T-cell (primary cell): ENCODE measurements around the gene NELFA. TPM values are rescaled to one million over a fixed set of nuclear protein-coding genes. Genes with fewer than 3 reads are reported as not detected.

Source experiments
- ATAC-seq, 4 experiments: fragments of 200-7000 bp in 3 of 4; fragments of 150-1000 bp in 1 of 4; cut with Tn5 transposase; replicated peaks in 1 of 4; 1 replicate in 3 of 4; 2 replicates in 1 of 4; pipeline ENCODE4 v1.10.0; 2021; ENCODE audit warnings: moderate library complexity in 3 of 4, mild to moderate bottlenecking in 2 of 4, moderate number of reproducible peaks in 1 of 4
- CTCF ChIA-PET, 2 donors: fragments of 300-600 bp; sonication (Branson Sonifier 250); formaldehyde crosslinking; loops; one replicate each; lab custom pipeline; 2022; ENCODE audit warnings: antibody characterized with exemption in 2 of 2; lab: Charles Lee
- POLR2A ChIA-PET, 2 donors: fragments of 300-600 bp; sonication (Branson Sonifier 250); formaldehyde crosslinking; loops; one replicate each; lab custom pipeline; 2022; ENCODE audit warnings: antibody characterized with exemption in 2 of 2; lab: Charles Lee
- DNase-seq, 35 experiments: peaks; one replicate each; pipeline versions ENCODE4 v3.0.0 to v3.0.0-alpha.2; 2013 to 2023
- H3K27ac ChIP-seq: one replicate; pipeline ENCODE4 v1.5.1; 2013; ENCODE audit warnings: low read length
- H3K27me3 ChIP-seq, 2 experiments: replicated peaks in 1 of 2; 1 replicate in 1 of 2; 2 replicates in 1 of 2; pipeline versions ENCODE4 v1.6.1 to v1.7.0; 2013; ENCODE audit warnings: low read length in 1 of 2, mixed read lengths in 1 of 2; ENCODE audit not compliant: control insufficient read depth in 2 of 2, insufficient read depth in 2 of 2; ENCODE audit errors: extremely low read depth in 1 of 2
- H3K36me3 ChIP-seq, 2 donors: 1 replicate in 1 of 2; 2 replicates in 1 of 2; pipeline versions ENCODE4 v1.6.1 to v1.7.0; 2013; ENCODE audit warnings: low read length in 1 of 2; ENCODE audit not compliant: control insufficient read depth in 2 of 2, insufficient read depth in 1 of 2; ENCODE audit errors: extremely low read depth in 1 of 2
- H3K4me1 ChIP-seq, 2 experiments: 1 replicate in 1 of 2; 2 replicates in 1 of 2; pipeline versions ENCODE4 v1.6.1 to v1.7.0; 2013; ENCODE audit warnings: low read length in 2 of 2, mixed read lengths in 1 of 2; ENCODE audit not compliant: insufficient read depth in 2 of 2, control insufficient read depth in 1 of 2; ENCODE audit errors: extremely low read depth in 1 of 2
- H3K4me3 ChIP-seq, 2 donors: 1 replicate in 1 of 2; 2 replicates in 1 of 2; pipeline versions ENCODE4 v1.5.1 to v1.7.0; 2013; ENCODE audit warnings: mild to moderate bottlenecking in 2 of 2, low read length in 1 of 2, moderate library complexity in 1 of 2; ENCODE audit not compliant: control insufficient read depth in 1 of 2; ENCODE audit errors: extremely low read depth in 1 of 2
- H3K9me3 ChIP-seq: 2 replicates; pipeline ENCODE4 v1.7.0; 2013
- H3K27ac Mint-ChIP-seq, 2 donors: one replicate each; pipeline ENCODE4 v1.8.0; 2020 to 2021; ENCODE audit warnings: mild to moderate bottlenecking in 2 of 2, mixed read lengths in 2 of 2
- H3K27me3 Mint-ChIP-seq, 2 donors: one replicate each; pipeline ENCODE4 v1.8.0; 2021 to 2022; ENCODE audit warnings: mixed read lengths in 2 of 2
- H3K36me3 Mint-ChIP-seq: one replicate; pipeline ENCODE4 v1.8.0; 2021; ENCODE audit warnings: mixed read lengths
- H3K4me1 Mint-ChIP-seq, 3 donors: one replicate each; pipeline ENCODE4 v1.8.0; 2020 to 2022; ENCODE audit warnings: mixed read lengths in 3 of 3, mild to moderate bottlenecking in 1 of 3
- H3K4me3 Mint-ChIP-seq, 3 donors: one replicate each; pipeline ENCODE4 v1.8.0; 2020 to 2022; ENCODE audit warnings: mild to moderate bottlenecking in 3 of 3, mixed read lengths in 3 of 3, moderate library complexity in 3 of 3
- H3K9me3 Mint-ChIP-seq, 3 donors: one replicate each; pipeline ENCODE4 v1.8.0; 2020 to 2022; ENCODE audit warnings: mixed read lengths in 3 of 3
- WGBS: methylation state at CpG from one replicate; pipeline ENCODE4 v1.1.5; 2013; ENCODE audit warnings: missing lambda C conversion rate; ENCODE audit not compliant: insufficient coverage; 5-methylcytosine and 5-hydroxymethylcytosine counted together
- total RNA-seq, 35 experiments: library from RNA in 6 of 35; stranded (reverse) in 6 of 35; fragments of 120-200 nt in 1 of 35; gene quantifications; one replicate each; pipeline versions ENCODE4 v1.2.1 to v1.2.4 and lab custom pipeline; 2013 to 2026

Gene NELFA
- total RNA-seq, 5 donors from 2014 or later (not counting 1 experiment from before 2014, with no cell fraction given) = 40.7 to 55.1 (median 46.2) TPM

DNA sequence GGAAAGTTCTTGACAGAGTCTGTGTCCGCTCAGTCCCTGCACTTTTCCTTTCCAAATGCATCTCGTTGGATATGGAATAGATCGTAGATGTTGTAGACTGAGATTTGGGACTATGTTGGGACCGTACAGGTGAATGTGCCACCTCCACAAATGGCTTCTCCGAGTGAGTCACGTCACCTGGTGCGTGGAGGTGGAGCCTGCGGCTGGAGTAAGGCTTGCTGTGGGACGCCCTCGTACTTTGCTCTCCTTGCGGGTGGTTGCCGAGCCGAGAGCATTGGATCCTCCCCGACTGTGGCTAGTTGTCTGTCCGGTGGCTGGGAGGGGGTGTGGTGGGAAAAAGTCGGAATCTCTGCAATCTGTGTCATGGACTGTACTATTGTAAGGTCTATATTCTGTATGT lies 60.5 kb downstream of the NELFA start:
- Mint-ChIP-seq H3K36me3 (peaks cover 18% of the 10 kb centered on the region), H3K4me3 (no peak overlapping the region), H3K9me3 (no peaks in the 10 kb centered on the region), H3K4me1 (peaks cover 0 to 3% (median 0%) of the 10 kb centered on the region in 3 donors), H3K27ac (no peak overlapping the region), H3K27me3 (no peaks in the 10 kb centered on the region)
- Histone ChIP-seq H3K27ac (no peak overlapping the region), H3K9me3 (no peaks in the 10 kb centered on the region), H3K27me3 (no peaks in the 10 kb centered on the region), H3K4me1 (no peaks in the 10 kb centered on the region), H3K4me3 (no peak overlapping the region), H3K36me3 (peaks cover 22 to 32% of the 10 kb centered on the region in 2 donors)
- ChIA-PET CTCF (no interaction called here), POLR2A (no interaction called here)
- no peak for ATAC-seq
- no peak for DNase-seq
- WGBS = 93% methylated on average over 9 of the region's 16 CpGs

DNA sequence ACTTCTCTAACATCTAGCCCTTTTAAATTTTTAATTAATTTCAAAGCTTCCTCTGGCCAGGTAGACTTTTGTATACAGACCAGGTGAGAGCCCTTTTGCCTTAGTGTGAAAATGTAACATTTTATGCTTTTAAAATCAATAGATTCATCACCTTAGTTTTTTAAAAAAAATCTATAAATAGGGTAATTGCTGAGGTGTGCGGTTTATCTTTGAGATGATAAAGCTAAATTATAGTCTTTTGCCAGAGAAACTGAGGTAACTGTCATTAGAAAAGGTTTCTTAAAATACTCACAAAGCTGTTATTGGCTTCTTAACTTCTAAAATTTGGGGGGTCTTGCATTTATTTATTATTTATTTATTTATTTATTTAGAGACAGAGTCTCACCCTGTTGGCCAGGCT lies 62.9 kb downstream of the NELFA start:
- CTCF ChIA-PET = no interaction called here

DNA sequence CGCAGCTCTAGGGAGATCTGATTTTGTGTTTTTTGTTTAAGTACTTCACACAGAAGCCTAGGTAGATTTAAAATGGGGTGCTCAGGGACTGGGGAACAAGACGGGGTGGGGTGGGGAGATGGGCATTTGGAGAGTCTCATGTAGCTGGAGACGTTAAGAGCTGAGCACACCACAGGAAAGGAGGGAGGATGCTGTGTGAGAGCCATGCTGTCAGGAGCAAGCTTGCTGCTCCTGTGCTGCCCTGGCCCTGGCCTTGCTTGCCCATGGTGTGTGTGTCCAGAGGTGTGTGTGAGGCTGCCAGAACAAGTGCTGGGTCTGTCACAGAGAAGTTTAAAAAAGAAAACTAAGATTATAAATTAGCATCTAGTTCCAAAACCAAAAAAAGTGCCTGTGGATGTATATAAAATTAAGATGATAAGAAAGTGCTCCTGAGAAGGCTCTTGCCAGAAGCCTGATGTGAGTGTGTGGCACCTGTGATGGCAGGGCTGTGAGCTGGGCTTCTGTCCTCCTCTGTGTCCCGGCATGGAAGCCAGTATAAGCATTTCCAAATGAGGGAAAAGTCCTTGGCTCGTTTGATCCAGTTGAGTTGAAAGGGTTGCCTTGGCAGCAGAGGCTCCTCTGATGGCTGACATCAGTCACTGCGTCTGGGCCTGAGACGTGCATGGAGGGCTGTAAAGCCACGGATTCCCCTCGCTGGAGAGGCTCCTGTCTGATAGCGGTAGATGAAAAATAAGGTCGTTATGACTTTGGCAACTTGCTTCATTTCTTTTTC lies 63.5 kb downstream of the NELFA start:
- Mint-ChIP-seq H3K9me3 (no peaks in the 10 kb centered on the region), H3K4me1 (peaks cover 0 to 3% (median 0%) of the 10 kb centered on the region in 3 donors), H3K27ac (no peak overlapping the region), H3K27me3 (no peaks in the 10 kb centered on the region), H3K36me3 (peaks cover 20% of the 10 kb centered on the region), H3K4me3 (no peak overlapping the region)
- ChIA-PET CTCF (no interaction called here), POLR2A (no interaction called here)
- DNase-seq (no peak), ATAC-seq (no peak)
- Histone ChIP-seq H3K4me3 (no peak overlapping the region), H3K9me3 (no peaks in the 10 kb centered on the region), H3K4me1 (no peaks in the 10 kb centered on the region), H3K27me3 (no peaks in the 10 kb centered on the region), H3K36me3 (peaks cover 19 to 24% of the 10 kb centered on the region in 2 donors), H3K27ac (no peak overlapping the region)
- WGBS = 84% methylated on average over 8 of the region's 11 CpGs

More for the DNA sequence above, 62.9 kb downstream of the NELFA start:
- H3K9me3 ChIP-seq = no peaks in the 10 kb centered on the region
- no peak overlapping the region for H3K27ac ChIP-seq
- Mint-ChIP-seq H3K4me1 (peaks cover 0 to 3% (median 0%) of the 10 kb centered on the region in 3 donors), H3K9me3 (no peaks in the 10 kb centered on the region), H3K36me3 (peaks cover 21% of the 10 kb centered on the region), H3K4me3 (no peak overlapping the region), H3K27ac (no peak overlapping the region), H3K27me3 (no peaks in the 10 kb centered on the region)
- DNase-seq = no peak
- no peaks in the 10 kb centered on the region for H3K27me3 ChIP-seq
- no peaks in the 10 kb centered on the region for H3K4me1 ChIP-seq
- no peak overlapping the region for H3K4me3 ChIP-seq
- POLR2A ChIA-PET = no interaction called here
- peaks cover 19 to 29% of the 10 kb centered on the region in 2 donors for H3K36me3 ChIP-seq
- ATAC-seq = no peak
- no CpG with 5 or more reads among the region's 1 CpG for WGBS

DNA sequence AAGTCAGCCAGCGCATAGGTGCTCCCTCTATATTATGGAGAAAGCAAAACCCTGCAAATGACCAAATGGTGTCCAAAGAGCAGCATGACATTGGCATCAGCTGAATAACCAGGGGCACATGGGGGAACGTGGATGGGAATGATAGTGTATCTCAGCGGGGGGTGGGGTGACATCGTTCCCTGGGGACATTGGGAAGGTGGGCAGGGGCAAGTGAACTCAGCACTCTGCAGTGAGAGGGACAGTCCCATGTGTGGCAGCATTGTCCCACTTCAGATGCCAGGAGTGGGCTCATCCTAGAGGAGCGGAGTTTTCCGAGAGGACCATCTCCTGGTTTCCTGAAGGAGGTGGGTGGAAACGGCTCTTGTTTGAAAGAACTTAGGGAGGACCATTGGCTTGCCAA lies 64.8 kb downstream of the NELFA start:
- Mint-ChIP-seq H3K27me3 (no peaks in the 10 kb centered on the region), H3K27ac (no peak overlapping the region), H3K4me3 (no peak overlapping the region), H3K36me3 (peaks cover 30% of the 10 kb centered on the region), H3K4me1 (no peaks in the 10 kb centered on the region), H3K9me3 (no peaks in the 10 kb centered on the region)
- ATAC-seq (no peak), DNase-seq (no peak)
- no peaks in the 10 kb centered on the region for H3K4me1 ChIP-seq
- H3K27ac ChIP-seq = no peak overlapping the region
- ChIA-PET CTCF (no interaction called here), POLR2A (no interaction called here)
- no peaks in the 10 kb centered on the region for H3K9me3 ChIP-seq
- no peaks in the 10 kb centered on the region for H3K27me3 ChIP-seq
- no peak overlapping the region for H3K4me3 ChIP-seq
- WGBS = 97% methylated on average over 4 of the region's 7 CpGs
- peaks cover 19 to 30% of the 10 kb centered on the region in 2 donors for H3K36me3 ChIP-seq

DNA sequence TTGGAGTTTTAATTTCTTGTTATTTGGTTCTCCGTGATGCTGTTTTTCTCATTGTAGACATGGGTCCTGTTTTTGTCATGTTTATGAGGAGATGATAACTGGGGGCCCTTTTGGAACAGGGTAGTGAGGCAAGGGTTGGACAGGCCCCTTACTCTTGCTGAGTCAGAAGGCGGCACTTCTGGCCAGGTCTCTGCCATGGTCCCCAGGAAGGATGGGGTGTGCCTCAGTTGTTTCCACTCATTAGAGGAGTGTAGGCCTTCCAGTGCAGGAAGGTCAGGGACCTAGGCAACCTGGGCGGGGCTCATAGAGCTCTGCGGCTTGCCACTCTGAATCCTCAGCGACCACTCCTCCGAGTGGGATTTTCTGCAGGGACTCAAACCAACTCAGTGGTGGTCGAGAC lies 68.2 kb downstream of the NELFA start:
- H3K27ac ChIP-seq = no peak overlapping the region
- no peaks in the 10 kb centered on the region for H3K9me3 Mint-ChIP-seq
- 98% methylated on average over 7 of the region's 7 CpGs for WGBS
- no peak overlapping the region for H3K27ac Mint-ChIP-seq
- no peaks in the 10 kb centered on the region for H3K4me1 Mint-ChIP-seq
- H3K4me1 ChIP-seq = no peaks in the 10 kb centered on the region
- H3K4me3 Mint-ChIP-seq = no peak overlapping the region
- H3K4me3 ChIP-seq = no peak overlapping the region
- H3K36me3 Mint-ChIP-seq = peaks cover 32% of the 10 kb centered on the region
- H3K27me3 ChIP-seq = no peaks in the 10 kb centered on the region
- H3K9me3 ChIP-seq = no peaks in the 10 kb centered on the region
- no peaks in the 10 kb centered on the region for H3K27me3 Mint-ChIP-seq
- ChIA-PET POLR2A (no interaction called here), CTCF (no interaction called here)
- no peak for ATAC-seq
- H3K36me3 ChIP-seq = peaks cover 16 to 34% of the 10 kb centered on the region in 2 donors
- DNase-seq = no peak

DNA sequence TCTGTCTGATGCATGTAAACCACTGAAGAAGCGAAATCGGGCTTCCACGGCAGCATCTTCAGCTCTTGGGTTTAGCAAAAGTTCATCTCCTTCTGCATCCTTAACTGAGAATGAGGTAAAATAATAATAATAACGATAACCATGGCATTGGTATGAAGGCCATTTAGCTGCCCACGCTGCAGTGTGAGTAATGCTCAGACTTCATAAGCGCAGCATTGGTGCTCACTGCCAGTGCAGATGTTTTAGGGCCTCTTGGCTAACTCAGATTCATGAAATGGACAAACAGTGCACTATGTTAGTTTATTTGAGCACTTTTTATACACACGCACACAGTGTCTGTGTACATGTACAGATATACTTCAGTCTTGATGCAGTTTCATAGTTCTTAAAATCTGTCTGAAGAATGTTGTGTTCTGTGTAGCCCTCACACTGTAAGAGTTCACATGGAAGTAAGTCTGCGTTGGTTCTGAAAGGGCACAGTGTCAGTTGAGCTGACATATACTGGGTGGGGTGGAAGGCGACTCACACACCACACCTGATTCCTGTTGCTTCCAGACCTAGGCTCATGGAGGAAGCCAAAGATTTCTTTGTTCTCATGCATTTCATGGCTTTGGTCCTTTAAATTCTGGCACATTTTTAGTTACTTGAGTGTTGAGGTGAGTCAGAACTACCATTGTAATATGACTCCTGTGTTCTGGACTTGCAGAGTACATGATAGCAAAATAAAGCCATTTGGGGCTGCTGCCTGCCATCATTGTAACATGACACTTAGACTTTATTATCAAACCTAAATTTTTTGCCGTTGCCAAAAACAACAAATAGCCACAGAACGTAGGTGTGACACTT lies 68.9 kb downstream of the NELFA start:
- WGBS = 100% methylated on average over 2 of the region's 11 CpGs
- ChIA-PET CTCF (no interaction called here), POLR2A (no interaction called here)
- Histone ChIP-seq H3K36me3 (peaks cover 16 to 39% of the 10 kb centered on the region in 2 donors), H3K27me3 (no peaks in the 10 kb centered on the region), H3K4me3 (no peak overlapping the region), H3K9me3 (no peaks in the 10 kb centered on the region), H3K4me1 (no peaks in the 10 kb centered on the region), H3K27ac (no peak overlapping the region)
- no peaks in the 10 kb centered on the region for H3K4me1 Mint-ChIP-seq
- H3K27ac Mint-ChIP-seq = no peak overlapping the region
- H3K4me3 Mint-ChIP-seq = no peak overlapping the region
- H3K9me3 Mint-ChIP-seq = no peaks in the 10 kb centered on the region
- H3K36me3 Mint-ChIP-seq = peaks cover 32% of the 10 kb centered on the region
- no peak for ATAC-seq
- DNase-seq = no peak
- no peaks in the 10 kb centered on the region for H3K27me3 Mint-ChIP-seq
